Uterus (tissue), 2 donors: Measurements from ENCODE around the gene PAXIP1.

Source experiments
- POLR2A ChIP-seq, 2 donors: fragments of 450-650 bp; IDR thresholded peaks; one replicate each; pipeline ENCODE4 v1.6.1; 2016; ENCODE audit warnings: antibody characterized with exemption in 2 of 2, mild to moderate bottlenecking in 1 of 2, moderate library complexity in 1 of 2
- TF ChIP-seq, protein P1 (sequence below), 4 experiments: fragments of 200-600 bp in 2 of 4; fragments of 450-650 bp in 2 of 4; sonication (generic) in 2 of 4; IDR thresholded peaks; one replicate each; pipeline ENCODE4 v1.5.1; 2016 to 2019; ENCODE audit warnings: antibody characterized with exemption in 4 of 4, mild to moderate bottlenecking in 2 of 4, moderate library complexity in 1 of 4

DNA sequence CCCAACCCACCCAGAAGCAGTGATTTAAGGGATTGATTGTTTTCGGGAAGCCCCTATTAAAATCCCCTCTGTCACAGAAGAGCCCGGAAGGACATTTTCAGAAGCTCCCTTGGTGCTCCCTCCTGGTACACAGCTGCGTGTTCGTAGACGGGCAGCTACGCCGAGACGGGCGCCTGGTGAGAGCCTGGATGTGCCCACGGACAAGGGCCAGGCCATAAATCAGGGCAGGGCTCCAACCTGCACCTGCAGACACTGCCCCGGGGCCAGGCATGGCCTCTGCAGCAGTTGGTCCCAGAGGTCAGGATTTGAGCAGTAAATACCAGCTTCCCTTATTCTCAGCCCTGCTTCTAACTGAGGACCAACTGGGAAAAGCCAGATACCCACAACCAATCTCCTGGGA is 106.8 kb downstream of the PAXIP1 start:
- TF ChIP-seq, protein P1, sequence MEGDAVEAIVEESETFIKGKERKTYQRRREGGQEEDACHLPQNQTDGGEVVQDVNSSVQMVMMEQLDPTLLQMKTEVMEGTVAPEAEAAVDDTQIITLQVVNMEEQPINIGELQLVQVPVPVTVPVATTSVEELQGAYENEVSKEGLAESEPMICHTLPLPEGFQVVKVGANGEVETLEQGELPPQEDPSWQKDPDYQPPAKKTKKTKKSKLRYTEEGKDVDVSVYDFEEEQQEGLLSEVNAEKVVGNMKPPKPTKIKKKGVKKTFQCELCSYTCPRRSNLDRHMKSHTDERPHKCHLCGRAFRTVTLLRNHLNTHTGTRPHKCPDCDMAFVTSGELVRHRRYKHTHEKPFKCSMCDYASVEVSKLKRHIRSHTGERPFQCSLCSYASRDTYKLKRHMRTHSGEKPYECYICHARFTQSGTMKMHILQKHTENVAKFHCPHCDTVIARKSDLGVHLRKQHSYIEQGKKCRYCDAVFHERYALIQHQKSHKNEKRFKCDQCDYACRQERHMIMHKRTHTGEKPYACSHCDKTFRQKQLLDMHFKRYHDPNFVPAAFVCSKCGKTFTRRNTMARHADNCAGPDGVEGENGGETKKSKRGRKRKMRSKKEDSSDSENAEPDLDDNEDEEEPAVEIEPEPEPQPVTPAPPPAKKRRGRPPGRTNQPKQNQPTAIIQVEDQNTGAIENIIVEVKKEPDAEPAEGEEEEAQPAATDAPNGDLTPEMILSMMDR (IDR thresholded peaks at IDR 0.05) = no peak
- no peak for TF ChIP-seq POLR2A (IDR thresholded peaks at IDR 0.05)
